HG03342 (cell line): ENCODE measurements around the gene ASXL1.

Experiments
- ATAC-seq: cut with Tn5 transposase; IDR thresholded peaks from one replicate; pipeline ENCODE4 v1.9.1; 2021; ENCODE audit warnings: mild to moderate bottlenecking, moderate library complexity; ENCODE audit not compliant: unreplicated experiment

Gene ASXL1

DNA sequence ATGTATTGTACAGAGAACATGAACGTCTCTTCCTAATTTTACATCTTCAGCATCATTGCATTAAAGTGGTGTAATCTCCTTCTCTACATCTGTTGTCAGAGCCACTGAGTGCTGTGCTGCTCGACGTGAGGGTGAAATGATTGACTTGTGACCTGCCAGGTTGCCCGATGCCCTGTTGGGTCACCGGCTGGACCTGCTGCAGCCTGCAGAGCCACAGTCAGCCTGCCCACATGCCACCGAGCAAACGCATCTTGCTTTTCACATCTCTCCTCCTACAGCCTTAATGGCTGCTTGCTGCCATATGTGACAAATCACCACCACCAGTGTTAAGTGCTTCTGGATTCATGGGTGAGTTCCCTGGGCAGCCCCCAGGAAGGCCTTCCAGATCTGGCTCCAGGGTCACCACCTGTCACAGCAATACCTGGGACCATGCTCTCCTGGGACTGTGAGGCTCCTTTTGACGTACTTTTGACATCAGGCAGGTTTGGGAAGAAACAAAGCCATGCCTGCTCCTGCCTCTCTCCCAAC is 80.3 kb downstream of the ASXL1 start:
- no peak for ATAC-seq

DNA sequence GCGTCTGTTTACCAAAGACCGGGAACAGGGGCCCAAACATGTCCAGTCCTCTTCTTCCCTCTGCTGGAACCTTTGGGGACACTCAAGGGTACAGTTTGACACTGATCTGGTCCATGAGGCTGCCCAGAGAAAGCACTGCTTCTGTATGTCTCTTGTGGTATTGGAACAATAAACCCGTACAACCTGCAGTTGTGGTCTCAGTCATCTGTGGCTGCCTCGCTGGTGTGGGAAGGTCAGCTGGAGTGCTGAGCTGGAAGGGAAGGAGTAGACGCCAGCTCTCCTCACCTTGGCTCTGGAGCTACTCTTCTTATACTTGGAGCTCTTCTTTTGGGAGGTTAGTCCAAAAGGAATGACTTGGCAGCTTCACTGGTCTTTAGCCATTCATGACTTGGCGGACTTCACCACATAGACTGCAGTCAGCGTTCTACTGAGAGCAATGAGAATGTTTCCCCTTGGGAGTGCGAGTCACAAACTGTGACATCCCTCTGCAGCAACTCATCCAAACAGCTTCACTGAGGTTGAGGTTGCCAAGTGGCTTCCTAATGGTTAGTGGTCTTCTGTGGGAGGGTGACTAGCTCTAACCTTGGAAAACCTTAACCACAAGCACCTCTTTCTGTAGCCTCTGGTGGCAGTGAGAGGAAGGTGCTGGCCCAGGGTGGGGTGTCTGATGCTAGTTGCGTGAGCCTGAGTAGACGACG is 81.2 kb downstream of the ASXL1 start:
- no peak for ATAC-seq

DNA sequence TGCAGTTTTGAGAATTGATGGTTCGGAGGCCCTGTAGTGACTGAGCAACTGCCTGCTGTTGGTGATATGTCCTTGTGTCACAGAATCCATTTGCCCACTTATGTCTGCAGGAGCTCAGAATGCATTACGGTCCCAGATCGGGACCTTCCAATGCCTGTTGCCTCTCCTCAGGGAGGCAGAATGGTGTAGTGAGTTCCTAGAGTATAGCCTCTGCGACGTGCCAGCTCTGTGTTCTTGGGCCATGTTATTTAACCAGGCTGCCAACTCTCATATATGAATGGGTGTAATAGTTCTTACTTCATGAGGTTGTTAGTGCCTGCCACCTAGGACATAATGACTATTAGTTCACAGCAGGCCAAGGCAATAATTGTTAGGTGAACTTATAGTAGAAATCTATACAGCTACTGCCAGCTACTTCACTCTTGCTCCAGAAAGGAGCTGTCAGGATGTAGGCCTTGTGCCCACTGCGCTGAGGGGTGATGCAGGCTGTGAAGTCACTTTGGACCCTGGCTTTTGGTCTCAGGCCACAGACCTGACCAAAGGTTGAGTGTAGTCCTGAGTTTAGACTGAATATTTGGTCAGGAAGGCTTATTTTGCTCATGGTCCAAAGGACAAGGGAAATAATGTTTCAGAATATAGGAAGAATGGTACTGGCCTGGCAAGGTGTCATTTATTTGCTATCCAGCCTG is 82.1 kb downstream of the ASXL1 start:
- no peak for ATAC-seq

DNA sequence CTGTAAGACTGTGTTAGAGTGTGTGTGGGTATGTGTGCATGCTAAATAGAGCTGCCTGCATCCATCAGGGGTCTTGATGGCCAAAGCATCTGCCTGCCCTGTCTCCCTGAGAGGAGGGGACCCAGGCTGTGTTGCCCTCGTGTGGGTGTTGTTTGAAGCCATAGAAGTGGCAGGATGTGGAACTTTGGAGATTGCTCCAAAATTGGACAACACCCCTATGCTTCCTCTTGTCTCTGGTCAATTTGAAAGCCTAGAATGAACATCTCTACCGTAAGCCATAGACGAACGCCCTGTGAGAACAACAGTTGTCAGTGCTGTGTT is 82.6 kb downstream of the ASXL1 start:
- no peak for ATAC-seq

DNA sequence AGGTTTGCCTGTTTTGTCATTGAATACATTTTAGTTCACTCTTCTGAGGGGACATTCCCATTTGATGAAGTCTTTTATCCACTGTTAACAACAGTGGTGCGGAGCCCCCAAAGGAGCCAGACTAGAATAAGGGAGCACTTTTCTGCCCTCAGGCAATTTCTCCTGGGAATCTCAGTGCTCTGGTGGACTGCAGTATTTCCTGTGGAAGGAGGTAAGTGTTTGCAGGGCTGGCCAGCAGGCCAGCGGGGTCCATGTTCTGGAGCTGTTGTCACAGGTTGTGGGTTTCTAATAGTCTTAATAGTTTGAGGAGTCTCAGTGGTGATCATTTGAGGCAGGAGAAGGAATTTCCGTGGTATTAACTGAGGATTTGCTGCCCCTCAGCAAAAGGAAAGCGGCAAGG is 83.5 kb downstream of the ASXL1 start:
- no peak for ATAC-seq

DNA sequence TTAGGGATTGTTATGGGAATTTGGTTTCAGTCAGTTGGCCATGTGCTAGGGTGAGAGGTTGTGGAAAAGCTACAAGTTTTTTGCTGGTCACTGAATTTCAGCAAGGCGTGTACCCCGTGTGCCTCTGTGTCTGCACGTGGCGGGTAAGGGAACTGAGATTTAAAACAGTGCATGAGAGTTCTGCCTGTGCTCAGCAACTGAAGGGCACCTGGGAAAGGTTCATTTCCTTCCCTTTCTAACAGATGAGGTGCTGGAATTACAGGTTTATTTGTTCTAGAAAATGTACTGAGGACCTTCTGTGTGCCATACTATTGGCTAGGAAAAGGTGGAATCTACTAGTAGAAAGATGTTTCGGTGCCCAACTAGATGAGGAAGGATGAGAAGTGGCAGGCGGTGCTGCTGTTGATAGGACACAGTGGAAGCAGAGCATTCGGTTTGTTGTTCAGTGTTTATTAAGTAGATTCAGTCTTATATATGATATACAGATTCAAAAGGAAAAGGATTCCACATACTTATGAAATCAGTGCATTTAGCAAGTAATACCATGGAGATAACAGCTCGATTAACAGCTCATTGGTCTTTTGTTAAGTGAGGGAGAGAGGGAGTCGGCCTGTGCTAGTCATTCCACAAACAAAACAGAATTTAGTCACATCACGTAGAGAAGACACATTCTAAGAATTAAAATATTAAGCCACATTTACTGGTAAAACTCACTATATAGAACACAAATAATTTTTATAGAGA is 84.7 kb downstream of the ASXL1 start:
- no peak for ATAC-seq

DNA sequence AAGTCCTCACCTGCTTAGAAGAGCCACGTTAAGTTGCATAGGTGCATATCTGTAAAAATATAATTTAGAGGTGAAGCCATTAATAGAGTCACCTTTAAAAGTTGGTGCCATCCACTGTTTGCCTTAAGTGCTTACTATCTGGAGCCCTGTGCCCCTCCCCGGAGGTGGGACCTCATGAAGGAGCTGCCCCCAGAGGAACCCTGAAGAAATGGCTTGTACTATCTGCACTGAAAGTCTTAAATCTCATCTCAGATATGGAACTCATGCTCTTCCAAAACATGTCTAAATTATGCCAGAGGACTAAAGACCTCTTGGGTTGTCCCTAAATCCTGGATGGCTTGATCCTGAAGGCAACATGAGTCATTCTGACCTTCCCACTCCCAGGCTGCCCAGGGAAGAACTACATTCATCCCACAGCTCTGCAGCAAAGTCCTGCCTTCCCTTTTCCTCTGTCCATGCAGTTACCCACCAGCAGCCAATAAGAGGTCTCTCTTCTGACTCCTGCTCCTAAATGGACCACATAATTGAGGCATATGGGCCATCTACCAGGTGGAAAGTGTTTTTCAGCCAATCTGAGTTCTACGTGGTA is 85.3 kb downstream of the ASXL1 start:
- no peak for ATAC-seq

DNA sequence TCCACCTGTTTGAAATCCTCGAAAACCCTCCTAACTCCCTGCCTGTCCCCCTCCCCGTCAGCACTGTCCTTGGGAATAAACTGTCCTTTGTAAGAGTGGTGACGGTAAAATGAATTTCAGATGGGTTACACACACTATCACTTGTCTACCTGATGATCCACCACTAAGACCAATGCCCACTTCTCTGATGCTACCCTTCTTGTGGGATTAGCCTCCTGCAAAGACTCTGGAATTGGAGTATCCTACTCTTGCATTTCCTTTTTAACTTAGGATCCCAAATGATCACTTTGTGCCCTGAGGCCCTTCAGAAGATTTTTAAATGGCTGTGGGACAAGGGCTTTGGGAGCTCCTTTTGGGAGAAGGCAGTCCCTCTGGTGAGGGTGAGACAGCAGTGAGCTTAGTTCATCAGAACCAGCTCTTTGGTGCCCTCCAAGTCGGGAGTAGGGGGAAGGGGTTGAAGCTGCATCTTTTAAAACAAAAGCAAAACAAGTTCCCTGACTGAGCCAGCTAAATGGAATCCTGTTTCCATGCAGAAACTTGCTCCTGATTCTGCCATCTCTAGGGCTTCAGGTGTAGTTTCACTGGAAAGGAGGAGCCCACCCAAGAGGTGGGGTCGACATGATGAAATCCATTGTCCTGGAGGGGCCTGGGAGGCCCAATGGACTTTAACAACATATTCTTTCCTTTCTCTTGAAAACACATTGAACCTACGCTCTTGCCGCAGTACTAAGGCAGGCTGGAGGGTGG is 86.5 kb downstream of the ASXL1 start:
- no peak for ATAC-seq

DNA sequence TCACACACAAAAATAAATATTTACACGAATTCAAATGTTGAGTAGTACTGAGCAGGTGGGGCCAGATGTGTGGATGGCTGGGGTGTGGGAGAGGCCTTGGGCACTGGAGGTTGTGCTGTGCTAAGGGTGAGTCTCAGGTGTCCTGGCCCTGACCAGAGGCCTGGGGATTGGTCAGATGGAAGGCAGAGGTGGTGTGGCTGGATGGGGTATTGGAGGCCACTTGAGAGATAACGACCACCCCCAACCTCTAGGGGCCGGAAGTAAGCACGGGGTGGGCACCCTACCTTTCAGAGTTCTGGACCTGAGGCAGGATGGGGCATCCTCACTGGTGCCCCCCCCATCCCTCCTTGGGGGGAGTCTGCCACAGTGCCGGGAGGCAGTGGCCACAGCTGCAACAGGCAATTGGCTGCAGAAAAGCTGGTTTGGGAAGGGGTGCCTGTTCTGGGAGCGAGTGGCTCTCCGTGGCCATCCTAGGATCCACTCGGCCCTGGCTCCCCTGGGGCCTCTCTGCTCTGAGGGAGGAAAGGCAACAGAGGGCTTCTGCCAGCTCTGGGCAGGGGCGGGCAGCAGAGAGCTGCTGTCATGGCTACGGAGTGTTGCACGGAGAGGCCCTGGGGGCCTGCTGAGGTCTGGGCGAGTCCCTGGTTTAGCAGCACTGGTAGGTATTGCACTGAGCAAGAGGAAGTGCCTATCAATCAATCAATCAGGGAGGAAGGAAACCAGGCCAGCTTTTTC is 87.6 kb downstream of the ASXL1 start:
- no peak for ATAC-seq

DNA sequence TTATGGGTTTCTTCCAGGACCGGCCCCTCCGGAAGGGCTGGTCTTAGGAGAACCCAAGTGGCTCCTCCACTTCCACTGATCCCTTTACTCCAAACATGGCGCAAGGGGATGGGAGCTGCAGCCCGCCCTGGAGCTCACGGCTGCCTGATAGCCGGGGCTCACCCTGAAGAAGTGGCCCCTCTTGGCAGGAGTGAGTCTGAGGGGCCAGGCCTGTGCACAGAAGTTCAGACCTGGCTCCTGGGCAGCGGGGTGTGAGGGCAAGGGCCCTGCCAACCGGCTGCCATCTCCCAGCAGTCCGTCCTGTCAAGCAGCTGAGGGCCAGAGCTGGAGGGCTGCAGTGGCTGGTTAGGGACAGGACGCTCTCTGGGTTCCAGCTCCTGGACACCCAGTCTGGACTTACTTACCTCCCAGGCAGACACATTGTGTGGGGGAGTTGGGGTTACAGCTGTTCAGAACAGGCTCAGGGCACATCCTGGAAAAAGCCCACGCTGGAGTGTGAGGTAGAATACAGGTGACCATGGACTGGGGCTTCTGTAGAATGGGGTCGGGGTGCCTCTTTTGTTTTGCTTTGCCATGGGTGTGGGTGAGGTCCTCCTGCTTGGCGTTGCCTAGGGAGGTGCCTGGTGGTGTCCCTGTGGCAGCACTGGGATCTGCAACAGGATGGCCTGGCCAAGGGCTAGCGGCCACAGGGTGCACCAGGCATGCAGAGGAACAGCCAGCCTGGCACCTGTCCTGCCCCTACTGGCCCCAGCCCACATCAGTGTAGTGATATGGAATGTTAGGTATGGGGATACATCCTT is 88.4 kb downstream of the ASXL1 start:
- ATAC-seq = no peak

DNA sequence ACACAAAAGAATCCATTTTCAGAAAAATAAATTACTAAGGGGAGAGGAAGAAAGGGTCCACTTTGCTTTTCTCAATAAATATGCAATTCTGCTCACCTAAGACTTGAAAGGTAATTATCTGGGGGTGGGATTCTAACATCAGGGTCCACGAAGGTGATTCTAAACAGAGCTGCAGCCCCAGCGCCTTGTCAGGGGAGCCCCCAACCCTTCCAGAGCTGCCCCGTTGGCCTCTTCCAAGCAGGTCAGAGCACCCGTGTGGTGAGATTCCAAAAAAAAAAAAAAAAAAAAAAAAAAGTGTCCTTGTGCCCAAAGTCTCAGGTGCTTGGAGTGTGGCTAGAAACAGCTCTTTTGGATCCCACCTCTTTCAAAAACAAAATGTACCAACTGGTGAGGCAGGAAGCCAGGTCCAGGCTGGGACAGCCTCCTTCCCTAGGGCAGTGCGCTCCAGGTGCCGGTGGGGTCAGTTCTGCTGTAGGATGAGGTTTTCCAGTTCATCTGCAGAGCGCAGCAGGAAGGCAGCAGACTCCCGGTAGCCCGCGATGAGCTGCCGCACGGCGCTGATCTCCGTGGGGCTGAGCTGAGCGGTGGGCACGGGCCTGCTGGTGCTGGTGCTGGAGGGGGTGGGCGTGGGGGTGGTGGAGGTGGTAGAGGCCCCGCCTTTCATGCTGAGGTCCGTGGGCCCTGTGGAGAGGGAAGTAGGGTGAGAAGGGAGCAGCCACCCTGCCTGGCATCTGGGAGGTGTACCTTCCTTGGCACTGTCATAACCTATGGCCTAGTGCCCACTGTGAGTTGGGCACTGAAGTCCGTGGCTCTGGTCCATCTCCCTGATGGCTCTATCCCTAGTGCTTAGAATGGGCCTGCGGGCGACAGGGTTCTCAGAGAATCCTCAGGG is 89.3 kb downstream of the ASXL1 start:
- no peak for ATAC-seq

DNA sequence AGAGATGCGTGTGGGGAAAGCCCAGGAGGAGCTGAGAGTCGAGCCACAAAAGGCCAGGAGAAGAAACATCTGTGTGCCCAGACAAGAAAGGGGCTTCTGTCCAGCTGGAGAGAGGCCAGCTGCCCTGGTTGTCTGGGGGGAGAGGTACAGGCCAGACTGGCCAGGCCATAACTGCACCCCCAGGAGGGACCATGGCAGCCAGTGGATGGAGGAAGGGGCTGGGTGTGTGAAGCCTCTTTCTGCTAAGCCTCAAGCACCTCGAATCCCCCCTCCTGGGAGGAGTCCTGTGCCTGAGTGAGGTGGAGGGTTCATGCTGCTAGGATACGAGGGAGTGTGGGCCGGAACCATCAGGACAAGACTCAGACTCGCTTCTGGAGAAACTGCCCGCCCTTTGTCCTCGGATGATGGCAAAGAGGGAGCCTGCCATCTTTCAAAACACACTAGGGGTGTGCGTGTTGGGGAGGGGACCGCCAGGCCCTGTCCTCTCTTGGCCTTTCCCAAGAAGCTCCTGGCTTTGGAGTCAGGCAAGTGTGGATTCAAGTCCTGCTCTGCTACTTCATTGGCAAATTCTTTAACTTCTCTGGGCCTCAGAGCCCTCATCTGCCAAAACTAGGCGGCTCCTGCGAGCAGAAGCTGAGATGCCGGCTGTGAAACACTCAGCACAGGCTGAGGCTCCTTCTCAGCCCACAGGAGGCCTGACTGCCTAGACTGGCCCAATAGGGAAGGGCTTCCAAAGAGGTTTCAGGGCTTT is 90.3 kb downstream of the ASXL1 start:
- ATAC-seq = no peak

DNA sequence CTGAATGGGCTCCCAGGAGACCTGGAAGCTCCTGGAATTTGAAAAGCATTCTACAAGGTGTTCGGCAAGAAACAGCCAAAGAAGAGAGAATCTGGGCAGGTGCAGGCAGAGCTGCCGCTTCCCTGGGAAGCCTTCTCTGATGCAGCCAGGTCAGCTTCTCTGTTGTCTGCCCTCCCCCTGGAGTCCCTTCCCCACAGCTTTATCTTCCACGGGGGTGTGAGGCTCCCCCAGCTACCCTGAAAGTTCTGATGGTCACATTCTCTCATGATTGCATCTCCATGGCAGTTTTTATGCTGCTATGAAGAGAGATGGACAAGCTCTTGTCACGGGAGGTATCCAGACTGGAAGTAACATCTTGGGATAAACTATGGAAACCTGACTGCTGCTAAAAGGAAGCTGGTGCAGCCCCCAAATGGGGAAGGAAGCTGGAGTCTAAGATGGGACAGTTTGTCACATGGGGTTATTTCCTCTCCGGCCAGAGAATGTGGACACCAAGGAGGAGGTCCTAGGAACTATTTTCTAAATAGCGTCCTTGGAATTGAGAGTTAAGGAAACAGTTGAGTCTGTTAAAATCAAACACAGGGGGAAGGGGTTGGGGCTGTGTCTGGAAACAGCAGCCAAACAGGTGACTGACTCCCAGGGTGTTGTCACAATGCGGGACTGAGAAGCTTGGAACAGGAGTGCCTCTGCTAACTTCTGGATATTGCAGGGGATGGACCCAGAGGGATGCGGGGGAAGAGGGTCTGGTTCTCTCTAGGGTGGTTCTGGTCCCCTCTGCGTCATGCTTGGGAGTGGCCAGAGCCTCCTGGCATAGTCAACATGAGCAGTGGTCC is 91.1 kb downstream of the ASXL1 start:
- no peak for ATAC-seq

DNA sequence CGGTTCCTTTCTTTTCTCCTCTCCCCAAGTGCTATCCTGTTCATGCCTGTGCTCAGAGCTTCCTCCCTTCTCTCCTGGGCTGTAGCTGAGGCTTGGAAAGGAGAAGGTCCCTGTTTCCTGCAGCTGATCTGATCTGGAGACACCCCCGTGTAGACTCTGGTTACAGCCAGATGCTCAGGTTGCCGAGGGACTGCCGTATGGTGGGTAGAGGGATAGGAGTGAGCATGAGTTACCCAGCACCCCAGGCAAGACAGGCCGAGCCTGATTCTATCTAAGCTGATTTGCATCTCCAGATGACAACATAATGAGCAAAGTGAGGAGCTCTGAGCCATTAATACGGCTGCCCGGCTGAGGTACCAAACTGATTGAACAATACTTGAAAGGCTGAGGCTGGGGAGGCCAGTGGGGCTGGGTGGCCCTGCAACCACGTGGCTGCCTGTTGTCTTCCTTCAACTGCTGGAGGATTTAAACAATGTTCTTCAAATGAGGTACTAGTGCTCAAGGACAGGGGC is 91.8 kb downstream of the ASXL1 start:
- no peak for ATAC-seq

DNA sequence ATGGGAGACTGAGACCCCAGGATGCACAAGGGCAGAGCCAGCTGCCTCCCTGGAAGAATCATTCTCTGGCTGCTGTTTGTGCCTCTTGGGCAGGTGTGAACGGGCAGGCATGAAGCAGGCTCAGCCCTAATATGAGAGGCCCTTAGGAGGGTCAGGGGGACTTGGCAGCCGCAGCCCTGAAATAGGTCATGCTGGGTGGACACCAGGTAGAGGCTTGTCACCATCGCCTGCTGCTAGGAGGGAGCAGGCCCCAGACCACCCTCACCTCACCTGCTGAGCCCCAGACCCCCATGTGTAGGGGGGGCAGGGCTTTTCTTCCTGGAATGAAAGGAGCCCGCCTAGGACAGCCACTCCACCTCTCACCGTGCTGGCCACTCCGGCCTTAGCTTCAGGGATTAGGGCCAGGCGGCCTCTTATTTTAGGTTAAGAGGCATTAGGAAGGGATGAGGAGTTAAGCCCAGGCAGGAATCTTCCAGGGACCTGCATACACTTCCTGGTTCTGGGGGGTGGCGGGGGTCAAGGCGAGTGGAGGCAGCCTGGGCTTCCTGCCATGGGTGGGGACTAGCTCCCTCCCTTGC is 92.4 kb downstream of the ASXL1 start:
- no peak for ATAC-seq

DNA sequence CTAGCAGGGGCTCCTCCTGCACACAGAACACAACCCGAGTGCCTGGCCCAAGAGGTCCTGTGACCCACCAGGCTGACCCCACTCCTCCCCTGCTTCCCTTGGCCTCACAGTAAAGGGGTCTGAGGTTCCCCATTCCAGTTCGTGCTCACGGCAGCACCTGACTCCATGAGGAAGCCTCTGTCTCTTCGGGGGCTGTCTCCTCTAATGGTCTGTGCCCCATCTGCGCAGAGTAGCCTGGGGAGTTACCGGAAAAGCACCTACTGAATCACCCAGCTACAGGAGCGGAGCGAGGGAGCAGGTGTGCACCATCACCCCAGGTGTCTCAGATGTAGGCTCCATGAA is 93.2 kb downstream of the ASXL1 start:
- no peak for ATAC-seq
